ENCODE results near the gene SUCLG2. TPM values are rescaled to one million over a fixed set of nuclear protein-coding genes. Genes with fewer than 3 reads are reported as not detected.

SUCLG2 gene
- total and polyA plus RNA-seq, 9 of the 15 experiments (the other 6 are each of a cell fraction or from before 2014, with no cell fraction given), result 10.1 to 41.4 (median 29.0) TPM

DNA sequence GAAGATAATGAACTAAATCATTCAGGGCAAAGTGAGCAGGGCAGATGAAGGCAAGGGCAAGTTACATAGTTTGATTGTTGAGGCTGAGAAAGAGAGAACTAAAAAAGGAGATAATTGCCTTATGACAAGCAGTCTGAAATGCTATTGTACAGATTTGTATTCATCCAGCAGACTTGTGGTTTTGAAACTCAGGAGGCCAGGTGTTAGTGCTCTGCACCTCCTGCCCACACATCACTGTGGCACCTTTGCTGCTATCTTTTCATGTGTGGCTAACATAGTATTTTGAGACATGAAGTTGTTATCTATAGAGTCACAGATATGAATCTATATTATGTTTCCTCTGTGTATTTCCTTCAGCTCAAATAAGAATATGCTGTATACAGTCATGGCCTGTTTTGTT, 24.3 kb upstream of the SUCLG2 start:
- Histone ChIP-seq H3K79me2 (ENCODE audit: control insufficient read depth, insufficient read depth, low read length) (no peaks in the 10 kb centered on the region), H3K9me3 (replicated peaks; ENCODE audit: control insufficient read depth, insufficient read depth, low read depth, low read length) (no peaks in the 10 kb centered on the region), H3K4me1 (replicated peaks in 1 of 2; ENCODE audit: control insufficient read depth in 2 of 2, insufficient read depth in 2 of 2, low read length in 2 of 2) (no peaks in the 10 kb centered on the region), H3K9ac (ENCODE audit: insufficient read depth in 1 of 2, low read depth in 2 of 2, low read length in 2 of 2) (no peak overlapping the region), H3K27ac (ENCODE audit: extremely low read depth, low read depth, low read length) (no peak overlapping the region), H4K20me1 (replicated peaks; ENCODE audit: control insufficient read depth, insufficient read depth, low read length) (no peaks in the 10 kb centered on the region), H3K27me3 (ENCODE audit: control insufficient read depth in 2 of 2, insufficient read depth in 2 of 2, low read length in 2 of 2) (no peaks in the 10 kb centered on the region), H3K4me3 (no peak overlapping the region), H3K36me3 (ENCODE audit: control insufficient read depth, insufficient read depth, low read length) (no peaks in the 10 kb centered on the region), H3K9me1 (ENCODE audit: control insufficient read depth, insufficient read depth, low read length) (no peaks in the 10 kb centered on the region), H3K4me2 (ENCODE audit: insufficient read depth, low read length) (no peak overlapping the region), H2AFZ (ENCODE audit: low read depth, low read length) (no peak overlapping the region)
- FAIRE-seq, result no peak
- no peak for DNase-seq (ENCODE audit: extremely low read depth in 1 of 4, low spot score in 3 of 4)
- in situ Hi-C loops (cut with MboI), result no loop called here
- ChIA-PET POLR2A (no interaction called here), CTCF (ENCODE audit: low intra/inter-chr PET ratio) (no interaction called here)
- intact Hi-C loops (cut with micrococcal nuclease), result no loop called here
- no peak for TF ChIP-seq ZNF274 (IDR thresholded peaks at IDR 0.05; ENCODE audit: borderline replicate concordance, low read depth, low read length)
- TF ChIP-seq, protein P1, sequence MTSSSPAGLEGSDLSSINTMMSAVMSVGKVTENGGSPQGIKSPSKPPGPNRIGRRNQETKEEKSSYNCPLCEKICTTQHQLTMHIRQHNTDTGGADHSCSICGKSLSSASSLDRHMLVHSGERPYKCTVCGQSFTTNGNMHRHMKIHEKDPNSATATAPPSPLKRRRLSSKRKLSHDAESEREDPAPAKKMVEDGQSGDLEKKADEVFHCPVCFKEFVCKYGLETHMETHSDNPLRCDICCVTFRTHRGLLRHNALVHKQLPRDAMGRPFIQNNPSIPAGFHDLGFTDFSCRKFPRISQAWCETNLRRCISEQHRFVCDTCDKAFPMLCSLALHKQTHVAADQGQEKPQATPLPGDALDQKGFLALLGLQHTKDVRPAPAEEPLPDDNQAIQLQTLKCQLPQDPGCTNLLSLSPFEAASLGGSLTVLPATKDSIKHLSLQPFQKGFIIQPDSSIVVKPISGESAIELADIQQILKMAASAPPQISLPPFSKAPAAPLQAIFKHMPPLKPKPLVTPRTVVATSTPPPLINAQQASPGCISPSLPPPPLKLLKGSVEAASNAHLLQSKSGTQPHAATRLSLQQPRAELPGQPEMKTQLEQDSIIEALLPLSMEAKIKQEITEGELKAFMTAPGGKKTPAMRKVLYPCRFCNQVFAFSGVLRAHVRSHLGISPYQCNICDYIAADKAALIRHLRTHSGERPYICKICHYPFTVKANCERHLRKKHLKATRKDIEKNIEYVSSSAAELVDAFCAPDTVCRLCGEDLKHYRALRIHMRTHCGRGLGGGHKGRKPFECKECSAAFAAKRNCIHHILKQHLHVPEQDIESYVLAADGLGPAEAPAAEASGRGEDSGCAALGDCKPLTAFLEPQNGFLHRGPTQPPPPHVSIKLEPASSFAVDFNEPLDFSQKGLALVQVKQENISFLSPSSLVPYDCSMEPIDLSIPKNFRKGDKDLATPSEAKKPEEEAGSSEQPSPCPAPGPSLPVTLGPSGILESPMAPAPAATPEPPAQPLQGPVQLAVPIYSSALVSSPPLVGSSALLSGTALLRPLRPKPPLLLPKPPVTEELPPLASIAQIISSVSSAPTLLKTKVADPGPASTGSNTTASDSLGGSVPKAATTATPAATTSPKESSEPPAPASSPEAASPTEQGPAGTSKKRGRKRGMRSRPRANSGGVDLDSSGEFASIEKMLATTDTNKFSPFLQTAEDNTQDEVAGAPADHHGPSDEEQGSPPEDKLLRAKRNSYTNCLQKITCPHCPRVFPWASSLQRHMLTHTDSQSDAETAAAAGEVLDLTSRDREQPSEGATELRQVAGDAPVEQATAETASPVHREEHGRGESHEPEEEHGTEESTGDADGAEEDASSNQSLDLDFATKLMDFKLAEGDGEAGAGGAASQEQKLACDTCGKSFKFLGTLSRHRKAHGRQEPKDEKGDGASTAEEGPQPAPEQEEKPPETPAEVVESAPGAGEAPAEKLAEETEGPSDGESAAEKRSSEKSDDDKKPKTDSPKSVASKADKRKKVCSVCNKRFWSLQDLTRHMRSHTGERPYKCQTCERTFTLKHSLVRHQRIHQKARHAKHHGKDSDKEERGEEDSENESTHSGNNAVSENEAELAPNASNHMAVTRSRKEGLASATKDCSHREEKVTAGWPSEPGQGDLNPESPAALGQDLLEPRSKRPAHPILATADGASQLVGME (CRISPR knock-in tag; IDR thresholded peaks at IDR 0.05), result no peak
- TF ChIP-seq ZNF699 (CRISPR knock-in tag; IDR thresholded peaks at IDR 0.05; ENCODE audit: insufficient replicate concordance), result no peak
- TF ChIP-seq RBM34 (IDR thresholded peaks at IDR 0.05; ENCODE audit: borderline replicate concordance, insufficient read depth, low read length), result no peak
- TF ChIP-seq, protein P2, sequence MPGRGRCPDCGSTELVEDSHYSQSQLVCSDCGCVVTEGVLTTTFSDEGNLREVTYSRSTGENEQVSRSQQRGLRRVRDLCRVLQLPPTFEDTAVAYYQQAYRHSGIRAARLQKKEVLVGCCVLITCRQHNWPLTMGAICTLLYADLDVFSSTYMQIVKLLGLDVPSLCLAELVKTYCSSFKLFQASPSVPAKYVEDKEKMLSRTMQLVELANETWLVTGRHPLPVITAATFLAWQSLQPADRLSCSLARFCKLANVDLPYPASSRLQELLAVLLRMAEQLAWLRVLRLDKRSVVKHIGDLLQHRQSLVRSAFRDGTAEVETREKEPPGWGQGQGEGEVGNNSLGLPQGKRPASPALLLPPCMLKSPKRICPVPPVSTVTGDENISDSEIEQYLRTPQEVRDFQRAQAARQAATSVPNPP (IDR thresholded peaks at IDR 0.05; ENCODE audit: borderline replicate concordance, insufficient read depth, insufficient read length), result no peak
- no peak for TF ChIP-seq ZNF217 (CRISPR knock-in tag; IDR thresholded peaks at IDR 0.05)
- no peak for TF ChIP-seq MYBL2 (IDR thresholded peaks at IDR 0.05; ENCODE audit: low read depth)
- TF ChIP-seq MYBL2 (CRISPR knock-in tag; IDR thresholded peaks at IDR 0.05; ENCODE audit: borderline replicate concordance), result no peak
- ATAC-seq, result no peak
- BruUV-seq (replicated peaks), result no TSS peak

Measured in K562 (cell line).